Measurements from ENCODE around the gene DENND2D. TPM values are rescaled to one million over a fixed set of nuclear protein-coding genes. Genes with fewer than 3 reads are reported as not detected.

DENND2D gene
- total and polyA plus RNA-seq, 2 donors from 2014 or later = 45.3 to 81.0 TPM

GRCh38 chr1:111238056-111238795 is 37.8 kb upstream of the DENND2D start:
- FAIRE-seq (no peak), DNase-seq (no peak)
- Histone ChIP-seq H3K9ac (ENCODE audit: low read length in 3 of 3) (no peak overlapping the region), H3K27me3 (ENCODE audit: control insufficient read depth, insufficient read depth, low read length) (no peaks in the 10 kb centered on the region), H3K27ac (ENCODE audit: low read depth in 2 of 2, low read length in 2 of 2) (no peak overlapping the region), H3K4me3 (ENCODE audit: low read length in 3 of 3) (no peak overlapping the region), H3K4me1 (ENCODE audit: control insufficient read depth in 2 of 3, insufficient read depth in 2 of 3, low read depth in 1 of 3, low read length in 3 of 3) (no peaks in the 10 kb centered on the region), H3K9me3 (ENCODE audit: control insufficient read depth in 2 of 3, insufficient read depth in 1 of 3, low read length in 3 of 3) (no peaks in the 10 kb centered on the region), H3K36me3 (ENCODE audit: control insufficient read depth in 2 of 3, insufficient read depth in 3 of 3, low read length in 3 of 3) (no peaks in the 10 kb centered on the region)
- TF ChIP-seq CTCF (IDR thresholded peaks at IDR 0.05; ENCODE audit: borderline replicate concordance, extremely low read depth, insufficient read depth) = no peak
- intact Hi-C loops (cut with DNase I) = no loop called here

GRCh38 chr1:111236806-111237205 is 36.4 kb upstream of the DENND2D start:
- FAIRE-seq (no peak), DNase-seq (no peak)
- H3K27ac ChIP-seq (ENCODE audit: low read depth in 2 of 2, low read length in 2 of 2) = no peak overlapping the region
- H3K36me3 ChIP-seq (ENCODE audit: control insufficient read depth in 2 of 3, insufficient read depth in 3 of 3, low read length in 3 of 3) = no peaks in the 10 kb centered on the region
- intact Hi-C loops (cut with DNase I) = no loop called here
- no peak overlapping the region for H3K9ac ChIP-seq (ENCODE audit: low read length in 3 of 3)
- H3K9me3 ChIP-seq (ENCODE audit: control insufficient read depth in 2 of 3, insufficient read depth in 1 of 3, low read length in 3 of 3) = no peaks in the 10 kb centered on the region
- H3K4me3 ChIP-seq (ENCODE audit: low read length in 3 of 3) = no peak overlapping the region
- H3K27me3 ChIP-seq (ENCODE audit: control insufficient read depth, insufficient read depth, low read length) = no peaks in the 10 kb centered on the region
- TF ChIP-seq CTCF (IDR thresholded peaks at IDR 0.05; ENCODE audit: borderline replicate concordance, extremely low read depth, insufficient read depth) = no peak
- H3K4me1 ChIP-seq (ENCODE audit: control insufficient read depth in 2 of 3, insufficient read depth in 2 of 3, low read depth in 1 of 3, low read length in 3 of 3) = no peaks in the 10 kb centered on the region

- Histone ChIP-seq H3K4me1 (ENCODE audit: control insufficient read depth in 2 of 3, insufficient read depth in 2 of 3, low read depth in 1 of 3, low read length in 3 of 3) (no peaks in the 10 kb centered on the region), H3K4me3 (ENCODE audit: low read length in 3 of 3) (no peak overlapping the region), H3K27me3 (ENCODE audit: control insufficient read depth, insufficient read depth, low read length) (no peaks in the 10 kb centered on the region), H3K9ac (ENCODE audit: low read length in 3 of 3) (no peak overlapping the region), H3K27ac (ENCODE audit: low read depth in 2 of 2, low read length in 2 of 2) (no peak overlapping the region), H3K36me3 (ENCODE audit: control insufficient read depth in 2 of 3, insufficient read depth in 3 of 3, low read length in 3 of 3) (no peaks in the 10 kb centered on the region), H3K9me3 (ENCODE audit: control insufficient read depth in 2 of 3, insufficient read depth in 1 of 3, low read length in 3 of 3) (no peaks in the 10 kb centered on the region)
- intact Hi-C loops (cut with DNase I) = no loop called here
- DNase-seq (no peak), FAIRE-seq (no peak)
- no peak for TF ChIP-seq CTCF (IDR thresholded peaks at IDR 0.05; ENCODE audit: borderline replicate concordance, extremely low read depth, insufficient read depth)
Measured at GRCh38 chr1:111236379-111236778, 35.9 kb upstream of the DENND2D start.

- Histone ChIP-seq H3K36me3 (ENCODE audit: control insufficient read depth in 2 of 3, insufficient read depth in 3 of 3, low read length in 3 of 3) (no peaks in the 10 kb centered on the region), H3K9me3 (ENCODE audit: control insufficient read depth in 2 of 3, insufficient read depth in 1 of 3, low read length in 3 of 3) (no peaks in the 10 kb centered on the region), H3K27ac (ENCODE audit: low read depth in 2 of 2, low read length in 2 of 2) (no peak overlapping the region), H3K4me3 (ENCODE audit: low read length in 3 of 3) (no peak overlapping the region), H3K4me1 (ENCODE audit: control insufficient read depth in 2 of 3, insufficient read depth in 2 of 3, low read depth in 1 of 3, low read length in 3 of 3) (no peaks in the 10 kb centered on the region), H3K9ac (ENCODE audit: low read length in 3 of 3) (no peak overlapping the region), H3K27me3 (ENCODE audit: control insufficient read depth, insufficient read depth, low read length) (no peaks in the 10 kb centered on the region)
- FAIRE-seq (no peak), DNase-seq (no peak)
- TF ChIP-seq CTCF (IDR thresholded peaks at IDR 0.05; ENCODE audit: borderline replicate concordance, extremely low read depth, insufficient read depth) = no peak
- intact Hi-C loops (cut with DNase I) = no loop called here
Measured at GRCh38 chr1:111234866-111235265, 34.4 kb upstream of the DENND2D start.

Data from kidney (tissue), 14 donors.